ENCODE data around the gene CFAP221. TPM values are rescaled to one million over a fixed set of nuclear protein-coding genes. Genes with fewer than 3 reads are reported as not detected.

Gene CFAP221
- 0.12 TPM in 1 of 2 replicates, not detected in the other for total RNA-seq

GRCh38 chr2:119544075-119544938, at the start of gene CFAP221:
Gene CFAP221 (plus strand): TSS chr2:119544449. CDS start chr2:119546132, 1,683 bp downstream.

GRCh38 chr2:119523952-119524694, 20.1 kb upstream of the CFAP221 start, which contains the start of gene SCTR:
Gene SCTR (minus strand): TSS chr2:119524483. CDS start chr2:119524226, 257 bp downstream.

Other genes starting within 250 kb of the CFAP221 start
- 8.4 and 10.2 TPM in 2 replicates for gene C2orf76, start 177.6 kb upstream of the CFAP221 start, total RNA-seq
- gene DBI, start 177.5 kb upstream of the CFAP221 start, total RNA-seq = 96.1 and 116 TPM in 2 replicates
- gene TMEM37, start 112.6 kb upstream of the CFAP221 start, total RNA-seq = 0.12 TPM in 1 of 2 replicates, not detected in the other
- gene SCTR, start 20.0 kb upstream of the CFAP221 start, total RNA-seq = not detected in 2 replicates
- gene TMEM177, start 134.8 kb downstream of the CFAP221 start, total RNA-seq = 8.4 and 8.6 TPM in 2 replicates
- gene PTPN4, start 215.5 kb downstream of the CFAP221 start, total RNA-seq = 15.2 and 24.2 TPM in 2 replicates